Neural cell (in vitro differentiated cells): ENCODE measurements around the gene ARHGDIB.

Experiments
- EP300 ChIP-seq: fragments of 450-650 bp; conservative IDR thresholded peaks from 2 replicates; pipeline ENCODE4 v1.6.1; 2014; ENCODE audit warnings: antibody characterized with exemption, mild to moderate bottlenecking, moderate library complexity; ENCODE audit not compliant: poor library complexity, severe bottlenecking
- EZH2 ChIP-seq: fragments of 200-600, 300-800 bp; shearing (Covaris generic), sonication (generic); IDR thresholded peaks from 2 replicates; pipeline ENCODE4 v1.6.1; 2014; ENCODE audit warnings: antibody characterized with exemption, low read length, borderline replicate concordance, mild to moderate bottlenecking; ENCODE audit not compliant: insufficient read depth, poor library complexity, severe bottlenecking
- TAF1 ChIP-seq: IDR thresholded peaks from 2 replicates; pipeline ENCODE4 v1.6.1; 2012; ENCODE audit warnings: low read depth

DNA sequence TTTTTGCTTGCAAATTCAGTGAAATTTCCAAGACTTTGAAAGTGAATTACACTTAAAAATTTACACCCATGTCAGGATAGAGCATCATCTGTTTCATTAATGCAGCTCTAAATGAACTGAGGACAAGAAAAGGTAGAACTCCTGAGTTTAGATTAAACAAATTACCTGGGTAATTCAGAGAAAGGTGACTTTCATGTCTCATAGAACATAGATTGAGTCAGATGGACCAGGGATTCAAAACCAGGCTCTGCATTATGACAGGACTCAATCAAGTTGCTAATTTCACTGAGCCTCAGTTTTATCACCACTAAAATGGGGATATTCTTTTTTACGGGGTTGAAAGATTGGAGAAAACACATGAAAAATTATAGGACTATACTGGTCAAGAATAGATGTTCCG is 4.5 kb downstream of the ARHGDIB start:
- TF ChIP-seq EZH2 (no peak), TAF1 (no peak), EP300 (no peak)
